ENCODE results near the gene HECW1. TPM values are rescaled to one million over a fixed set of nuclear protein-coding genes. Genes with fewer than 3 reads are reported as not detected.

The HECW1 gene
- total and polyA plus RNA-seq, 2 of the 8 experiments (the other 6 are each of a cell fraction or from before 2014, with no cell fraction given) = 2.9 to 12.7 TPM

- TF ChIP-seq CBX5 (IDR thresholded peaks at IDR 0.05; ENCODE audit: low read depth, low read length) = no peak
- Histone ChIP-seq H3K23me2 (ENCODE audit: low read depth, low read length) (no peaks in the 10 kb centered on the region), H4K20me1 (replicated peaks in 1 of 2; ENCODE audit: control insufficient read depth in 1 of 2, insufficient read depth in 2 of 2, low read length in 2 of 2) (no peaks in the 10 kb centered on the region), H4K5ac (ENCODE audit: insufficient read length, low read depth, low read length) (no peak overlapping the region), H2BK120ac (replicated peaks; ENCODE audit: low read depth, low read length) (no peak overlapping the region), H3K4ac (replicated peaks; ENCODE audit: insufficient read length, low read depth, low read length) (no peak overlapping the region), H2AFZ (ENCODE audit: low read length) (no peak overlapping the region), H3K27me3 (replicated peaks in 1 of 4; ENCODE audit: control insufficient read depth in 3 of 4, extremely low read depth in 1 of 4, insufficient read depth in 3 of 4, low read length in 3 of 4) (no peaks in the 10 kb centered on the region), H3K4me3 (ENCODE audit: extremely low read depth in 1 of 4, insufficient read depth in 2 of 4, low read depth in 3 of 4, low read length in 4 of 4) (no peak overlapping the region), H2BK20ac (ENCODE audit: low read length) (no peak overlapping the region), H3K56ac (replicated peaks; ENCODE audit: insufficient read length, low read depth, low read length) (no peak overlapping the region), H4K8ac (ENCODE audit: extremely low read depth, insufficient read depth, low read length) (no peak overlapping the region), H3K79me2 (ENCODE audit: control insufficient read depth in 1 of 2, insufficient read depth in 2 of 2, low read length in 2 of 2) (no peaks in the 10 kb centered on the region), H3K4me2 (ENCODE audit: insufficient read depth in 1 of 2, low read depth in 2 of 2, low read length in 2 of 2) (no peak overlapping the region), H2BK12ac (ENCODE audit: low read depth, low read length) (no peak overlapping the region), H3K79me1 (ENCODE audit: low read depth, low read length) (no peaks in the 10 kb centered on the region), H2BK5ac (ENCODE audit: low read depth, low read length) (no peak overlapping the region), H4K91ac (replicated peaks; ENCODE audit: insufficient read length, low read length) (no peak overlapping the region), H3K23ac (ENCODE audit: insufficient read length) (no peak overlapping the region), H2BK15ac (ENCODE audit: low read length) (no peak overlapping the region), H3K9ac (replicated peaks in 1 of 4; ENCODE audit: extremely low read depth in 1 of 4, low read depth in 3 of 4, low read length in 3 of 4) (no peak overlapping the region), H3K27ac (ENCODE audit: low read depth, low read length) (no peak overlapping the region), H3K9me3 (ENCODE audit: insufficient read depth in 2 of 2, low read depth in 1 of 2, low read length in 1 of 2) (no peaks in the 10 kb centered on the region), H3K36me3 (ENCODE audit: control insufficient read depth in 2 of 4, insufficient read depth in 4 of 4, low read length in 3 of 4) (no peaks in the 10 kb centered on the region), H2AK5ac (ENCODE audit: low read depth, low read length) (no peak overlapping the region), H3K14ac (ENCODE audit: insufficient read length) (no peak overlapping the region), H3K4me1 (replicated peaks in 1 of 4; ENCODE audit: control insufficient read depth in 3 of 4, insufficient read depth in 4 of 4, low read length in 3 of 4) (no peaks in the 10 kb centered on the region), H3K18ac (ENCODE audit: extremely low read depth, low read length) (no peak overlapping the region)
- FAIRE-seq (no peak), DNase-seq (ENCODE audit: low read depth in 1 of 2, low spot score in 2 of 2) (no peak)
- ChIA-PET CTCF (ENCODE audit: partially characterized antibody) (interaction anchor here (1.2 to 3.9 kb wide), 3 partner anchors 20 to 156 kb away, joined by 3 to 17 read pairs (median 3); partner anchors contain the start of gene STK17A), POLR2A (ENCODE audit: partially characterized antibody) (no interaction called here)
- 90% methylated on average over 3 of the region's 3 CpGs; no CpG with 5 or more reads in 1 of the 2 experiments for WGBS, 2 experiments (ENCODE audit: extremely low coverage in 1 of 2, insufficient coverage in 1 of 2, insufficient read length in 1 of 2, insufficient replicate concordance in 2 of 2, low coverage in 1 of 2, low lambda C conversion rate in 2 of 2, missing lambda C conversion rate in 1 of 2)
Observed at GRCh38 chr7:43562383-43562782, 449.9 kb downstream of the HECW1 start.

Data from H1 (cell line).